Ecto neural progenitor cell (in vitro differentiated cells): ENCODE results near the gene FNDC1.
"Not testable (repeated sequence)": the region's sequence is repeated elsewhere in the genome, so short reads cannot be mapped to it uniquely, and the experiment has no call there.

Experiments
- DNase-seq: peaks from one replicate; pipeline ENCODE4 v3.0.0-alpha.2; 2018; ENCODE audit warnings: low spot score

The FNDC1 gene

DNA sequence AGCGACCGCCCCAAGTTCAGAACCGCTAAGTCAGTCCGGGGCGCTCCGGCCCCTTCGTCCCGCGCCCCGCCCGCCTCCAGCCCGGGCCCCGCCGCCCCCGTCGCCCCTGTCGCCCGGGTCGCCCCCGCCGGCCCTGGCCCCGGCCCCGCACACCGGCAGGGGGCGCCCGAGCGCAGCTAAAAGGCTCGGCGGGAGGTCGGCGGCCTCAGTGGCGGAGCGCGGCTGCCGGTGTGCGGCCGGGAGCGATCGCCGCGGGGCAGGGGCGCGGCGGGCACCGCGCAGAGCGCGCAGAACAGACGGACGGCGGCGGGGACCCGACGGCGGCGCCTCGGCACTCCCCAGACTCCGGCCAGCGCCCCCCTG is at the start of gene FNDC1:
TSS of gene FNDC1 (plus strand) at position 208 of the 363 bp plus-strand sequence. CDS start 197 bp downstream, outside the sequence.
- DNase-seq: peak; percentile 79

DNA sequence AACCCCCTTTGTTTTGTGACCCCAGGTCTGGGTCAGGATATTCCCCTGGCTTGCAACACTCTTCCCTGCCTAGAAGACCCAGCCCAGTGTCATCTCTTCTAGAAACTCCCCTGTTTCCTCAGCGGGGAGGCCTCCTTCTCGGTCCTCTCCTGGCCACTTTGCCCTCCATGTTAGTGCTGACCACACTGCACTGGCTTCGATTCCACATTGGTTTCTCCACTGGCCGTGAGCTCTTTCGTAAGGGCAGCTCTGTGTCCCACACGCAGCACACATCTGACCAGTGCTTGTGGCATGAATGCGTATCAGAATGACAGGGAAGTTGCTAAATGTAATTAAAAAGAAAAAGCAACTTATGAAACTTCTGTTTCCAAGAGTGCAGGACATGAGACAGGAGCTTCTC is 49.4 kb upstream of the FNDC1 start:
- DNase-seq: no peak

DNA sequence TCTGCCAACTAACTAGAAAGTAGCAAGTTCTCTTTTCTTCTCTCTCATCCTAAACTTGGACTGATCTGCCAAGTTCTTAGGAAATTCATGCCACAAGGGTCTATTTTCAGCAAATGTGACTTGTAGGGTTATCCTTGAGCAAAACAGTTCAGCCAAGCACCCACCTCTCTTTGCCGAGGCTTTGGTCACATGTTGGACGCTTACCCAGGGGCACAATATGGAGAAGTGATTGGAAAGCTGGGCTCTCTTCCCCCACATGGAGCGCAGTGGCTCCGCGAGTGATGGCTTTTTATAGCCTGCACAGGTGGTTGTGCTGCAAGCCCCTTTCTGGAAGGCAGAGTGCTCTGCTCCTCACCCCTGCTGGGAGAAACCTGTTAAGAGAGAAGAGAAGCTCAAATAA is 47.7 kb upstream of the FNDC1 start:
- no peak for DNase-seq

DNA sequence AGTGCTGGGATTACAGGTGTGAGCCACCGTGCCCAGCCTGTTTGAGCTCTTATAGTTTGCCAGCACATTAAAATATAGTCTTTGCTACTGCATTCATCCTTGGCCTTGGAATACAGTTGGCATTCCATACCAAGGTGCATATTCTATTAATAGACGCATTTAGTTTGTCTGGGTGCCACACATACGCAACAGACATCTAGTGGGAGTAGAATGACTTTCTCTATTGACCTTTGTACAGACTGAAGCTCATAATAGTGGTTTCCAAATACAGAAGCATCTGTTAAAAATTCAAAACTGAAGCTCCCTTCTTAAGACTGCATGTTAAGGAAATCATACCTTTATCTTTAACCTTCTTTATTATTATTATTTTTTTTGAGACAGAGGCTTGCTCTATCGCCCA is 46.7 kb upstream of the FNDC1 start:
- no peak for DNase-seq

DNA sequence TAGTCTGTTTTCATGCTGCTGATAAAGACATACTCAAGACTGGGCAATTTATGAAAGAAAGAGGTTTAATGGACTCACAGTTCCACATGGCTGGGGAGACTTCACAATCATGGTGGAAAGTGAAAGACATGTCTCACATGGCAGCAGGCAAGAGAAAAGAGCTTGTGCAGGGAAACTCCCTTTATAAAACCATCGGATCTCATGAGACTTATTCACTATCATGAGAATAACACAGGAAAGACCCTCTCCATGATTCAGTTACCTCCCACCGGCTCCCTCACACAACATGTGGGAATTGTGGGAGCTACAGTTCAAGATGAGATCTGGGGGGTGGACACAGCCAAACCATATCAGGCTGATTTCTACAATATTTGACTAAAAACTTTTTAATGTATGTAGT is 45.4 kb upstream of the FNDC1 start:
- DNase-seq: not testable (repeated sequence)

DNA sequence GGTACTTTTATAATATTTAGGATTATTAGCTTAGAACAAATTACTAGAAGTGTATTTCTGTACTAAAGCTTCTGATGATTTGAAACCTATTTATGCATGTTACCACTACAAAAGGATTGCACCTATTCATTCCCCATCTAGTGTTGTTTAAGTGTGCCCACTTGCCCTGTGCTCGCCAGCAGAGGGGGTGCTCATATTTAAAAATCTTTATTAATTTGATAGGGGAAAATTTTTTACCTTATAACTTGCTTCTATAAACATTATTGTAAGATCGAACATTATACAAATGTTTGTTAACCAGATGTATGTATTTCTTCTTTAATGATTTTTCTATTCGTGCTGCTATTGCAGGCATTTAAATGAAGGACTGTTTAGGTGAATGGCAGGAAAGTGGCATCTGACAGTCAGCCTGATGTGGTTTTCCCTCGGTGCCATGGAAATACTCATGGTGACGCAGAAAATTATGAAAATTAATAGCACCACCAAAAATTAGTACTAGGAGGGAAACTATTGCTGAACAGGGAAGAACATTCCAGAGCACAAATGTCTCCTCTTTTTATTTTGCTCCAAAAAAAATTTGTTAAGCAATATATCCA is 44.1 kb upstream of the FNDC1 start:
- DNase-seq: no peak

DNA sequence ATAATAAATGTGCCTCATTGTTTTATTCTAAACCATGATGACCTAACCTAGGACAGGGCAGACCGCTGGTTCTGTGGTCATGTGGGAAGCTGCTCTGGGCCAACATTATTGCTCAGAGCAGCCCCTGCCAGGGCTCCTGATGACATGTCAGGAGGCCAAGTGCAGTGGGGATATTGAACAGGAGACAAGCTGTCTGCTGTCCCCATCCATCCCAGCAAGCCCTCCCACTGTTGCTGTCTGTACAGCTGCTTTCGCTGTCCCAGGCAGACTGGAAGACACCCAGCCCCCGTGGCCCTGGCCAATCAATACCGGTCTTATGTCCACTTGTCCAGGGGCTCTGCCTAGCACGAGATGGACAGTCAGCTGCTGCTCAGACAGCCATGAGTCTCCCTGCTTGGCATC is 43.2 kb upstream of the FNDC1 start:
- DNase-seq: no peak

DNA sequence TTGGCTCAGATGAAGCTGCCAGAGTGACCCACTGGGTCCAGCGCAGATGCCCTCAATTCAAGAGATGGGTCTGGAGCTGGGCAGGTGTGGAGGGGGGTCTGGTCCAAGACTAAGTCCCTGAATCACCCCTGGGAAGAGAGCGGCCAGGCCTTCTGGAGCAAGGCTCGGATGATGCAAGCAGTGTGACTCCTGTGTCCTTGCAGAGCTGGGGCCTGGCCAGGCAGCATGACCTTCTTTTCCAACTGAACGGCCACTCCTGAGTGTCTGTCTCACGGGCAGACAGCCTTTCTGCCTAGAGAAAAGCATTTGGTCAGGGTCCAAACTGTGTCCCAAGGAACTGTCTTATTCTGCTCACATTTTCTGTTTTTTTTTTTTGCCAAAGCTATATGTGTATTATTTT is 42.6 kb upstream of the FNDC1 start:
- no peak for DNase-seq

DNA sequence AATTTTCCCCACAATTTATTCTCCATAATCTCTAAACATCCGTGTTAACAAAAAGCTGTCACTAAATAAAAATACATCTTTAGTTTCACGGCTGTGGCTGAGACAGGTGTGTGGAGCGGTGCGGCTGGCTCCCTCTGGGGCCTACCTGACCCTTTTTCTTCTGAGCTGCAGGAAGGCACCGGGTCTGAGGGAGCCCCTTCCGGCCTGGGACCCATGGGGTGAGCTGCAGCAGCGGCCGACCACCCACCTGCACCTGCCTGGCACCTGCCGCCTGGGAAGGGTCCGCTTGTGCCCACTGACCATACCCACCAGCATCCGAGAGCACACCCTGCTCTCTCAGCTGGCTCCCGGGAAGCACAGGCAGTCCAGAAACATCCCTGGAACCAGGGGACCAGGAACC is 41.5 kb upstream of the FNDC1 start:
- no peak for DNase-seq

DNA sequence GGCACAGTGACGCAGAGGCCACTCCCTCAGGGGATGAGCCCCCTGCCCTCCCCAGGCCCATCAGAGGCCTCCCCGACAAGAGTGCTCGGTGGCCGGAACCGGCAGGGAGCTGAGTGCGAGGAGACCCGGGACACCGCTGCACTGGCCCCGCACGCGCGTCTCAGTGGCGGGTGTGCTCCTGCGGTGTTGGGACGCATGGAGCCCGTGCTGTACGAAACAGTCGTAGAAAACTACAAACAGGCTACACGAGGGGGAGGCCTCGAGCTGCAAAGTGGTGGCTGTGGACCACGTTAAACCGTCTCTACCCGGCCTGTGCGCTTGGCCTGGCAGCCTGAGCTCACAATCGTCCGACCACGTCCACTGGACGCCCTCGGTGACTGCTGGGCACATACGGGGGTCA is 40.2 kb upstream of the FNDC1 start:
- no peak for DNase-seq

DNA sequence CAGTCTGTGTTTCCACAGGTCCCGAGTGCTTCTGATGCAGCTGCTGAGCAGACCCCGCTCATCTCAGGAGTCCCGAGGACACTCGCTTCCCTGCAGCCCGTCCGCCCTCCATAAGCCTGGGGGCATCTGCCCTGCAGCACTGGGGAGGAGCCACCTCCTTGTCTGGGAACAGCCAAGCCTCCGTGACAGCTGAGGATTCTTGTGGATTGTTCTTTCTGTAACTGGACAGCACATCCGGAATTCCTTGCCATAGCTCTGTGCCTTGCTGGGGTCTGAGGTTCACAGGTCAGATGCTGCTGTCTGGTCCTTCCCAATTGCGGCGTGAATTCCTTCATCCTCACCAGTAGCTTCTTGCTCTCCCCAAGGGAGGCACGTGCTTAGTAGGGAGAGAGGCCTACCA is 38.4 kb upstream of the FNDC1 start:
- DNase-seq: no peak

DNA sequence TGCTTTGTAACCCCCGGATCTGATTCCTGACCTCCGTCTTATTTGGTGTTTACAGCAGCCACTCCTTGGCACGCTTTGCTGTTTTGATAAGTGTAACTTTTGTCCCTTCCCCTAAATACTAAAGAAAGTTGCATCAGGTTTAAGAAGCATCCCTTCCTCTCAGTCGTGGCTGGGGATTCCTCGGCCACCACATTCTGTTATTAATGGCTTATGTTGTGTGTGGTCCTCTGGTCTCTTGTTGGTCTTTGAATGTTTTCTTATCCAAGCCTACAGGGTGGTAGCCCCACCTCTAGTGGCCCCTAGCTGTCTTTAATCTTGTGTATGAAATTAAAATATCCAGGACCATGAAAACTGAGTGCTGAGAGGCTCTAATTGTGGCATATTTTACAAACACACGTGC is 37.5 kb upstream of the FNDC1 start:
- DNase-seq: no peak

DNA sequence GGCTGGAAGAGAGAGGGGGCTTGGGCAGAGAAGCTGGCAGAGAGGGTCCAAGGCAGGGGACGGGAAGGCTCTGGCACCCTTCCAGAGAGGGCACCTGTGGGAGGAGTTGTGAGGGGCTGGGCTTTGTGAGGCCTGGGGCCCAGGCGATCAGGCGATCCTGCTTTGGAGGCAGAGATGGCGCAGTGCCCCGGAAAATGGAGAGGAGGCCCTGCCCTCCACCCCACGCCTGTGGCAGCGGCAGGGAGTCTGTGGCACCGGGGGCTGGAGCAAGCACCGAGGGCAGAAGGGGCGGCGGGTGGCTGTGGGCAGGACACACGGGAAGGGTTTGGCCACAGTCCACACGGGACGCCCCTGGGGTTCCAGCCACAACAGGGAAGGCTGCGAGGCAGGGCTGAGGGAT is 36.5 kb upstream of the FNDC1 start:
- no peak for DNase-seq

DNA sequence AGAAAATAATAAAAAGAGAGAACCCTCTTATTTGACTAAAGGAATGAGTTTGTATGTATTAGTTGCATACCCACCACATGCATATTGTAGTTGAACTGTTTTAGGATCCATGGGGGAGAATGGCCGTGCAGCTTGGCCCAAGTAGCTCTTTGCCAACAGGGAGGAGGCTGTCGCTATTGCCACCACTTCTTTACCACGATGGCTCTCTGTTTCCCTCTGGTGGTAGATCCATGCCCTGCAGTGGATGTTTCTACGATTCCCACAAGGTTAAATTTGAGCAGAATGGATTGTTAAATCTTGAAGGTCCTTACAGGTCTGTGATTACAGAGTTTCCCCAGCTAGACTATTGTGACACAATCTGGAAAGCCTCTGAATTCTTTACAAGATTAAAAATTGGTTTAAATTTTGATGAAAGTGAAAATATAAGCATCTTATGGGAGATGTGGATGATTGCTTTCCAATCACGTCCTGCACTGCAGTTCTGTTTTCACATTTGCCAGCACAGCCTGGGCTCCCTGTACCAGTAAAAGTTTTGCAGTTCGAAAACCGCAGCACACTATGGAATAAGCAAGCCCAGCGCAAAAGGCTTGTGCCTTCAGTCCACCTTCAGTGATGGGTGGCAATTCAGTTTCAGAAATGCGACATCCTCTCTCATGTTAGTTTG is 34.4 kb upstream of the FNDC1 start:
- peak; percentile 68 for DNase-seq

DNA sequence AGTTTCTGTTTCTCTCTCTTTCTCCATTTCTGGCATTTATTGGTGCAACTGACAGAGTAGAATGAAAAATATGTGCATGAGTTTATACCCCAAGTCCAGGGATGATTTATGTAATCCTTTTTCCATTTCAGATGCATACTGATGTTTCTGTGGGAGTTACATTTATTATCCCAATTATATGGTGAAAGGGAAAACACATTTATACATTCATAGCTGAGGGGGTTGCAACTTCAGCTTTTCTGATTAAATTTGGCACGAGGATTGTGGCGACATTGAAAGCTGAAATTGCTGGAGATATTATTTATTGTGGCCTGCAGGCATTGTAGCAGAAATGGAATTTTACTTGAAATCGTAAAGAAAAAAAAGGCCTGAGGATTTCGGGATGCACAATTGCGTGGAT is 31.5 kb upstream of the FNDC1 start:
- no peak for DNase-seq

DNA sequence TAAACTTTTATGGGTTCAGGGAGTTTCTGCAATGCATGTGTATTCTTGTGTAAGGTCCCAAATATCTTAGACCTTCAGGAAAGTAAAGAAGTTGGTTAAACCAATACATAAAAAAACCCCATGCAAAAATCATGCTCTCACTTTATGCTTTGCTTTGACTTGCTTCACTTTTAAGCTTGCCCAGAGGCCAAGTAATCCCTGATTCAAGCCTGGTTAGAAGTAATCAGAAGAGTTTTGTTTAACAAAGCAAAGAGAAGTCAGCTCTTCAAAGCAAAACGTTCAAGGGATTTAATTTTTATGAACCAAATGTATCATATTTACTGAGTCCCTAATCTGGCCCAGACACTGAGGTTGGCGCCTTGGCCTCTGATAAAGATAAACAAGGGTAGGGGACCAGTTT is 26.7 kb upstream of the FNDC1 start:
- DNase-seq: no peak

DNA sequence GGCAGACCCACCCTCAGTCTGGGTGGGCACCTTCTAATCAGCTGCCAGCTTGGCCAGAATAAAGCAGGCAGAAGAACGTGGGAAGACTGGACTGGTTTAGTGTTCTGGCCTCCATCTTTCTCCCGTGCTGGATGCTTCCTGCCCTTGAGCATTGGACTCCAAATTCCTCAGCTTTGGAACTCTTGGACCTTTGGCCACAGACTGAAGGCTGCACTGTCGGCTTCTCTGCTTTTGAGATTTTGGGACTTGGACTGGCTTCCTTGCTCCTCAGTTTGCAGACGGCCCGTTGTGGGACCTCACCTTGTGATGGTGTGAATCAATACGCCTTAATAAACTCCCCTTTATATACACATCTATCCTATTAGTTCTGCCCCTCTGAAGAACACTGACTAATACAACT is 20.6 kb upstream of the FNDC1 start:
- DNase-seq: no peak

DNA sequence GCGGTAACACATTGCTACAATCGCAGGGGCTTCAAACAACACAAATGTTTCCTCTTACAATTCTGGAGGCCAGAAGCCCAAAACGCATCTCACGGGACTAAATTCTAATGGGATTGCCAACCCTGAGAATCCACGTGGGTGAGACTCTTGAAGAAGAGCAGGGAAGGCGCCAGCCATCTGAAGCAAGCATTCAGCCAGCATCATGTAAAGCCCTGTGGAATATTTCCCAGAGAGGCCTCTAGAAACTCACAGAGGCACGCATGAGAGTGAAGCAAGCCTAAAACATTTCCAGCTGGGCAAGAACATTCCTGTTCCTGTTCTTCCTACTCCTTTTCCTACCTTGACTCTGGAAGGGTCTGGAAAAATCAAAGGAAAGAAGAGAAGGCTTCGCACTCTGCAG is 19.6 kb upstream of the FNDC1 start:
- no peak for DNase-seq

DNA sequence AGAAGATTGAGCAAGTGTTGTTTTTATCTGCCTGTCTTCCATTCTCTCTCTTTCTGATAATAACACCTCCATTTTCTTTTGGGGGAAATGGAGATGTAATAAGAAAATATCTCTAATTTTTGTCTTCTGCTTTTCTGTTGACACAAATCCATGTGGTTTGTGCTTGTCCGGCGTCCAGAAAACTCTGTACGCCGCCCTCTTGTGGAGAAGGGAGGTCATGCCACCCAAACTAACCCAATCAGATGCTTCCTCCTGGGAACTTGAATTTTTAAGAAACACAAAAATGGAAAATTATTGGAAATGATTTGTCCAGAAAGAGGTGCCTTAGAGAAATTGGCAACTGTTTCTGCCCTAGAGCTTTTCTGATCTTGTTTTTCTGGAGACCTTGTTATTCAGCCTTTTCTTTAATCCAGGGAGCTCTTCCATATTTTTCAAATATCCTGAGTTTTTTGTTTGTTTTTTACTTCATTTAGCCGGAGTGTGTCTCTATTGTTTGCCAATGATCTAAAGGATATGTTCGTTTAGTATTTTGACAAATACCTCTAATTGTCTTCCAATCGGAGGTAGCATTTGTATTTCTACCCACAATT is 17.8 kb upstream of the FNDC1 start:
- no peak for DNase-seq

DNA sequence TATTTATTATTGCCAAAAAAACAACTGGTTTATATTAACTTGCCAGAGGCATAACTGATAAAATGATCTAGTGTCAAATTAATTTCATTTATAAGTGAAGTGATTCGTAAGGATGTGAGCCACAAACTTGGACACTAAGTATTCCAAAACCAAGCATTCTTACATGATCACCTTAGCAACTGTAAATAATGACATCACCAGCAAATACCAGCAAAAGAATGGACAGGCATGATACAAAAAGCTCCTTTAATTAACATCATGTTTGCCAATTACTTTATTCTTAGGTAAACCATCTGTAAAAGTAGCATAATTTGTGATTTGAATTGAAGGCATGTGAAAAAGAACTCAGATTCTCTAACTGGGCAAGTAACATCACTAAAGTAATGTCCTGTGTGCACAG is 17.2 kb upstream of the FNDC1 start:
- no peak for DNase-seq

DNA sequence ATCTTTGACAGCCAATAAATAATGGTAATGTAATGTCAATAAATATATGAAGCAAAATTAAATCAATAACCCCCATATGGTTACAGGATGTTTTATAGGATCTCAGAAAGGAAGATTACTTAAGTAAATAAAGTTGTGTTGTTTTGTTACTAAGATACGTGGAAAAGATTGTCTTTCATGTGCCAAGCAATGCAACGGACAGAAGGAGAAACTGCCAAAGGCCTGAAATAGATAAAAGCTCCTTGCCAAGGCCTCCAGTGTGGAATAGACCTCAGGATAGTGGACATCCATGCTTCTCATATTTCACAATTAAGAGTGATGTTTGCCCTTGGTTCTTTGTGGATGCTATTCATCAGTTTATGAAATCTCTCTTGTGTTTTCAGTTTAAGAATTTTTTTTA is 16.4 kb upstream of the FNDC1 start:
- DNase-seq: no peak

DNA sequence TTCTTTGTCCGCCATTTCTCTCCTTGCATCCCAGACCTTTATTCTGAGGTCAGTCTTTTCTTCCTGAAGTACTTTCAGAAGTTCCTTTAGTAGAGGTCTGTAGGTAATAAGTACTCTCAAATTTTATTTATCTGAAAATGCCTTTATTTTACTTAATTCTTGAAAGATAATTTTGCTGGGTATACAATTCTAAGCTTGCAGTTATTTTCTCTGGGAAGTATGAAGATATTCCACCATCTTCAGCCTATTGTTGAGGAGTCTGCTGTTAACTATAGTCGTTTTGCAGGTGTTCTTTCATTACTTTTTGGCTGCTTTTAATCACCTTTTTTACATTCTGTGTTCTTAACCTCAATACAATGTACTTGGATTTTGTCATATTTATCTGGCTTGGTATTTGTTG is 13.5 kb upstream of the FNDC1 start:
- DNase-seq: no peak

DNA sequence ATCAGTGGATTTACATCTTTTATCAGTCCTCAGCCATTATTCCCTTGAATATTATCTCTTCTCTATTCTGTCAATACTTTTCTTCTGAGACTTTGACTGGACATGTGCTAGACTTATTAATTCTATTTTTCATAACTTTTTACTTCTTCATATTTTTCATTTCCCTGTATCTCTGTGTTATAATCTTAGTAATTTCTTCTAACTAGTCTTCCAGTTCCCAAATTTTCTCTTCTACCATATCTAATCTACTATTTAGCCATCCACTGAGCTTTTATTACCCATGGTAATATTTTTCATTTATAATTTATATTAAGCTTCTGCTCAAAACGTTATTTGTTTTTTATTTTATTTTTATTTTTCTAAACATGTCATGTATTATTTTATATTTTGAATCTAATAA is 13.1 kb upstream of the FNDC1 start:
- DNase-seq: no peak

DNA sequence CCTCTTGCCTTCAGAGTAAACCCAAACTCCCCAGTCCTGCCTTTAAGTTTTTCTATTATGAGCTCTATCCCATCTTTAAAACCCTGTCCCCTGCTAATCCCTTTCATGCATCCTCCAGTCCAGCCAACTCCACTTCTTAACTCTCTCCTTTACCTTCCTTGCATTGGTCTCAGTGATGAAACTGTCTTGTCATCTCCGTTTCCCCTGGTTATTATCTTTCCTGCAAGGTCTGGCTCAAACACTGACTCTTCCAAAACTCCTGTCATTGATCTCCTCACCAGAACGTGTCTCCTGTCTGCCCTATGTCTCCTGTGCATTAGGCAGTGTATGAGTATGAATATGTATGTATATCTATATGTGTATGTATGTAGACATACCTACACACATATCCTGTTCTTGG is 11.8 kb upstream of the FNDC1 start:
- DNase-seq: no peak
